SW 1271 (cell line): ENCODE measurements around the gene CMTM4.
A peak's percentile ranks its signal among the peaks of the same experiment; 100 is the strongest.
"Not testable (repeated sequence)": the region's sequence is repeated elsewhere in the genome, so short reads cannot be mapped to it uniquely, and the experiment has no call there.

ENCODE experiments used
- DNase-seq, 2 experiments: peaks; one replicate each; lab custom pipeline; 2025; lab: John Stamatoyannopoulos, UW

CMTM4 gene

DNA sequence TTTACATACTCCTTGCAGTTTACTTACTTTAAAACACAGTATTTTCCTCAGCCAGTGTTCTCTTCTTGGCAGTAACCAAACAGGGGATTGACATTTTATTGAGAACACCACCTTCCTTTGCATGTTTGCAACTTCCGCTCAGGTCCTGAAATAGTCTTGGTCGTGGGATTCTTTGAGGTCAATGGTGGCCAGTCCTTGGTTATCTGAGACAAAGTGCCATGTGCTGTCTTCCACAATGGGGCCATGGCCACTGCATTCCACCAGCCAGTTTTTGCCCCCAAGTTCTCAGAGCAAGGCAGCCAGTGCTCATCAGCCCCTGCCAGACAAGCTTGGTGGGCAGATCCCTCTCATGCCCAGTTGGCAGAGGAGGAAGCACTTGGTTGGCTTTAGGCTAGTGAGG lies 22.9 kb downstream of the CMTM4 start:
- no peak for DNase-seq

DNA sequence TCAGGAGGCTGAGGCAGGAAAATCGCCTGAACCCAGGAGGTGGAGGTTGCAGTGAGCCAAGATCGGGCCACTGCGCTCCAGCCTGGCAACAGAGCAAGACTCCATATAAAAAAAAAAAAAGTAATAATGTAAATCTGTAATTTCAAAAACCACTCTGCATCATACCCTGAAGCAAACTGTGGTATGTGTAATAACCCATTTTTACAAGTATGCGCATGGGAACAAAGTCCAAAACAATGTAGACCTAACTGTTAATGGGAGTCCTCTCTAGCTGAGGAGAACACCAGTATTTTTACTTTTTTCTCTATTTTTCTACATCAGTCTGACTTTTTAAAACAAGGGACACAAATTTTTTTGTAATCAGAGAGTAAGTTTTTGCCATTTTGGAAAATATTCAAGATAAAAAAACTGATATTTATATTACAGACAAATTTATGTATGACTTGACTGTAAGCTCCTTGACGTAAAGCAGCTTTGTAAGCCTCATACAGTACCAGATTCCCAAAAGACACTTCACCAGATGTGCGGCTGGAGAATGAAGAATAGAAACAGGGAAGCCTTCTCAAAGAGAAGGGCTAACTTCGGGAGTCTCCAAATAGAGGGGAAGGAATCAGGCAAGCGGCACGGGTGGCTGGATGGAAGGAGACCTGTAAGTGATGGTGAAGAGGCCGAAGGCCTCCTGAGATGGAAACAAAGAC lies 25.7 kb downstream of the CMTM4 start:
- no peak for DNase-seq

DNA sequence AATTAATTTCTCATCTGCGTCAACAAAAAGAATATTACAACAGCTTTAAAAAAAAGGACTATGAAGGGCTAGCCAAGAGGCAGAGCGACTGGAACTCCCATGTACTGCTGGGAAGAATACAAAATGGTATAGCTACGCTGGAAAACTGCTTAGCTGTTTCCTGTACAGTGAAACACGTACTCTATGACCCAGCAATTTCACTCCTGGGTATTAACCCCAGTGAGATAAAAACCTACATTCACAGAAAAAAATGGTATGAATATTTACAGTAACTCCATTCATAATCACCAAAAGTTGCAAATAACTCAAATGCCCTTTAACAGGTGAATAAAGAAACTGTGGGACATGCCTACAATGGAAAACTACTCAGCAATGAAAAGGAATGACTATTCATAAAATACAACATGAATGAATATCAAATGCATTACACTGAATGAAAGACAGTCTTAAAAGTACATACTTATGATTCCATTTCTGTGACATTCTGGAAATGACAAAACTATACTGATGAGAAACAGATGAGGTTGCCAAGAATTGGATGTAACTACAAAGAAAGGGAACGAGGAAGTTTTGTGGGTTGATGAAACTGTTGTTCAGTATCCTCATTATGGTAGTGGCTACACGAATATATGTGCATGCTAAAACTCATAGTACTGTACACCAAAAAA lies 27.6 kb downstream of the CMTM4 start:
- DNase-seq: no peak

DNA sequence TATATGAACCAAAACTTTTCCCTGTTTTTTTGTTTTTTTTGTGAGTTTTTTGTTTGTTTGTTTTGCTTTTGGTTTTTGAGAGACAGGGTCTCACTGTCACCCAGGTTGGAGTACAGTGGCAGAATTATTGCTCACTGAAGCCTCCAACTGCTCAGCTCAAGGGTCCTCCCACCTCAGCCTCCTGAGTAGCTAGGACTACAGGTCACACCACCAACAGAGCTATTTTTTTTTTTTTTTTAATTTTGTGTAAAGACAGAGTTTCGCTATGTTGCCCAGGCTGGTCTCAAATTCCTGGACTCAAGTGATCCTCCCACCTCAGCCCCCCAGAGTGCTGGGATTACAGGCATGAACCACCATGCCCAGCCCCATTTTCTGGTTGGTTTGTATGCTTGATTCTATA lies 28.6 kb downstream of the CMTM4 start:
- no peak for DNase-seq

DNA sequence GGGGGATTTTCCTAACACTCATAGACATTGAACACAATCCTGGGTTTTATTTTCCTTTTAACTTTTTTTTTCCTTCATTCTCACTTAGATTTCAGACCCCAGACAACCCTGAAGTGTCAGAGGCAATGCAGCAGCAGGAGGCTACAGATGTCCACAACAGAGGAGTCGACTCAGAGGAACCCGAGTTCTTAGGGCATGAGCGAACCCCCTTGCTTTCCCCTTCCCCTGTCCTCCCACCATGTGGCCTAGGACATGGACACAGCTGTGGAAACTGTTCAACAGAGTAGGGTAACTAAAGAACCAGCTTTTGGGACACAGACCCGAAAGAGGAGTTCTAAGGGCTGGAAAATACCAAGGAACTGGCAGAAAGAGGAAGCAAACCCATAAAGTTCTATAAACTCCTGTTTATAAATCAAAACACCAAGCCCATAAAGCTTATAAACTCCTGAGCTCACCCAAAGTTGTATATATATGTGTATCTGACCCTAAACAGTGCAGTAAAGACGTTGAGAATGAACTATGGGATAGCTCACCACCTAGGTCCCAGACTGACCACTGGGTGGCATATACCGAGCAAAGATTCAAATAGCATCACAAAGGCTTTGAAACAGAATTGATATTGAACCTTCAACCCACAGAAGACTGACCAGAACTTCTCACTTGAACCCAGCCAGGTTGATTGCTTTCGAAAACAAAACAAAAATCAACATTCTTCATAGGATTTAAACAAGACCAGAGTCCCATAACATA lies 33.9 kb downstream of the CMTM4 start:
- DNase-seq: peak in 1 of 2 experiments; percentile 55

DNA sequence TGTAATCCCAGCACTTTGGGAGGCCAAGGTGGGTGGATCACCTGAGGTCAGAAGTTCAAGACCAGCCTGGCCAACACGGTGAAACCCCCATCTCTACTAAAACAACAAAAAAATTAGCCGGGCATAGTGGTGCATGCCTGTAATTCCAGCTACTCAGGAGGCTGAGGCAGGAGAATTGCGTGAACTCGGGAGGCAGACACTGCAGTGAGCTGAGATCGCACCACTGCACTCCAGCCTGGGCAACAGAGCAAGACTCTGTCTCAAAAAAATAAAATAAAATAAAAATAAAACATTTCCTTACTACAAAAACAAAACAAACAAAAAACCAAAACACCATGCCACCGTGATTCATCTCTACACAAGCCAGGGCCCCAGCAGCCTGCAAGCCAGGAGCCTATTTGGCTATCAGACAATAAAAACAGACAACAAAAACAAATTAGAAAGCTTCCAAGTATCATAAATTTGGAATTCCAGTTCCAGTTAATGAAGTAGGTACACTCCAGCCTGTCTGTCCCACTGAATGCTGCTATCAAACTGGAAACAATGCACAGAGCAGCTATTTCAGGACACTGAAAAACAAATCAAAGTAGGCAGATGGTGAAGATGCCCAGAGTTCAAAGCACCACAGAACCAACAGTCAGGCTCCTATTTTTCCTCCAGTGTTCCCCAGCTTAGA lies 34.7 kb downstream of the CMTM4 start:
- DNase-seq: not testable (repeated sequence)

DNA sequence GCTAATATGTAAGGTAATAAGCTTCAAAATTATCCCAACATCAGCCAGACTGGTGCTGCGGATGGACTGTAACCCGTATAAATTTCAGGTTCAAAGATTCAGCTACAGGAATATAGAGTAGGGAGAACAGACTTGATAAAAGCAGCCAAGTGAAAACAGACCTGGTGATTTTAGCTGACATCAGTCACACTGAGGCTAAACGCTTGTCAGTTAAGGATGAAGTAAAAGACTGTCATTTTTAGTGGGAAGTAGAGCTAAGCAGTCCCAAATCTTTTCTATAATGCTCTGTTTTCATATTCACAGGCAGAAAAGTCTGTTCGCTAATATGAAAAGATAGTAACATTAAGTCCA lies 35.4 kb downstream of the CMTM4 start:
- no peak for DNase-seq

DNA sequence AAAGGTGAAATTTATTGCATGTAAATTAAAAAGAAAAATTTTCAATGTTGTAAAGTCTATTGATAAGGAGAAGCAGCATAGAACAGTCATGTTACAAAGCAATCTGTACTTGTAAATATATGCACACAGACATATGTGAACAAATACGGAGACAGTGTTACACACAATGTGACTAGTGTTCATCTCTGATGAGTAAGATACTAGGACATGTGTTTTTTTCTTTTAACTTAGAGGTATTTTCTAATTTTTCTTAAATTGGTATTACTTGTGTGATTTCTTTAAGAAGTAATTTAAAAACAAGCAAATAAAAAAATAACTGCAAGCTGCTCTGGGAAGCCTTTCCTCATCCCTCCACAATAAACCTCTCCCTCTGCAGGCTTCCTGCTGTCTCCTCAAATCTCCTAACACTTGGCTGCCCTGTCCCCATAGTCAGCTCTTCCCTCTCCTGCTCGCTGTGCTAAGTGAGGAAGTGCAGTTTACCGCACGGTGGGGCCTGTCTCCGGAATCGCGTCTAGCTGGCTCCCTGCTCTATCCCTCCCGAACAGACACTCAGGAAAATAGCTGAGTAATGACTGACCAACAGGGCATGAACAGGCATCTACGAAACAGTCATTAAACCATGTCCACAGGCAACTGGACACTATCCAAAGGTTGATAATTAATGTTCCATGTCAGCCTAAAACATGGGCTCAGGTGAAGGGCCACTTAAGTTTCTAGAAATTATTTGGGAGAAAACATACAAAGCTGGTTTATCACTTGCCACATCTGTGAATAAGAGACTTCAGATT lies 35.9 kb downstream of the CMTM4 start:
- DNase-seq: peak; percentile 62 to 78

DNA sequence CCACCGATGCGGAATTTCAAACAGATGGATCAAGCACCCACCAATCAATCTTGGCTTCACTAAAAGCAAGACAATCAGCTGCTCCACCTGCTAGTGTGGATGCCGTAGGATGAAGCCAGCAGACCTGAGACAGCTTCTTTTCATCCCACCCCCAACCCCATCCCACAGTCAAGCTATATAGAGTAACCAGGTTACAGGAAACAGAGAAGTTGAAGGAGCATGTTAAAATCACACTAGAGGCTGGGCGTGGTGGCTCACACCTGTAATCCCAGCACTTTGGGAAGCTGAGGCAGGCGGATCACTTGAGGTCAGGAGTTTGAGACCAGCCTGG lies 37.7 kb downstream of the CMTM4 start:
- no peak for DNase-seq

DNA sequence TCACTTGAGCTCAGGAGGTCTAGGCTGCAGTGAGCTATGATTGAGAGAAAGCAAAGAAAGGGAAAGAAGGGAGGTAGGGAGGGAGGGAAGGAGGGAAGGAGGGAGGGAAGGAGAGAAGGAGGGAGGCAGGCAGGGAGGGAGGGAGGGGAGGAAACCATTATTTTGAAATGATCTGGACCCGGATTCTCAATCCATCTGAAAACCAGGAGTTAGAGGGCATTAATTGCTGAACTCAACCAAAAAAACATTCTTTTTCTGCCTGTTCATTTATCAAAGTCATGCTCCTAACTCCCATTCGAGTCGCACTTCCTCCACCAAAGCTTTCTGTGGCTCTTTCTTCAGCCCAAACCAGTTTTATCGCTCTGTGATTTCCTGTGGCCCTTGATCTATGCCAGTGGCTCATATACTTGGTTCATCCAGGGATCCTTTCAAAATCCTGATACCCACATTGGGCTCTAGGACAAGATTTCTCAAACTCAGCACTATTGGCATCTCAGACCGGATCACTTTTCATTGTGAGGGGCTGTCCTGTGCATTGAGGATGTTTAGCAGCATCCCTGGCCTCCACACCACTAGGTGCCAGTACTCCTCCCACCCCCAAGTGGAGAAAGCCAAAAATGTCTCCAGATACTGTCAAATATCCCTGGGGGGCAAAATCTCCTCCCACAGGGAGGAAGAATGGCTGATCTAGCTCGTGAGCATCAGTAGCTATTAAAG lies 38.2 kb downstream of the CMTM4 start:
- DNase-seq: no peak

DNA sequence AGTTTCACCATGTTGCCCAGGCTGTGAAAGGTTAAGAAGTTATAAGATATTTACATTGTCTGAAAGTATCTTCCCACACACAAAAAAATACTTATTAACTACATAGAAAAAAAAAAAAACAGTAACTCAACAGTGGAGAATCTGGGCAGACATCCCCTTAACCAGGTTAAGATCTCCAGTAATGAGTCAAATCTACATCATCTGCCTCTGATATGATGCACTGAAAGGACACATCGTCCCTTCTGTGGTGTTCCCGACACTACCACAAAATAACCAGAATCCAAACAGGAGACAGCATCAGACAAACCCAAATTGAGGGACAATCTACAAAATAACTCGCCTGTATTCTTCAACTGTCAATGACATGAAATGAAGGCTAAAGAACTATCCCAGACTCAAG lies 40.0 kb downstream of the CMTM4 start:
- no peak for DNase-seq

DNA sequence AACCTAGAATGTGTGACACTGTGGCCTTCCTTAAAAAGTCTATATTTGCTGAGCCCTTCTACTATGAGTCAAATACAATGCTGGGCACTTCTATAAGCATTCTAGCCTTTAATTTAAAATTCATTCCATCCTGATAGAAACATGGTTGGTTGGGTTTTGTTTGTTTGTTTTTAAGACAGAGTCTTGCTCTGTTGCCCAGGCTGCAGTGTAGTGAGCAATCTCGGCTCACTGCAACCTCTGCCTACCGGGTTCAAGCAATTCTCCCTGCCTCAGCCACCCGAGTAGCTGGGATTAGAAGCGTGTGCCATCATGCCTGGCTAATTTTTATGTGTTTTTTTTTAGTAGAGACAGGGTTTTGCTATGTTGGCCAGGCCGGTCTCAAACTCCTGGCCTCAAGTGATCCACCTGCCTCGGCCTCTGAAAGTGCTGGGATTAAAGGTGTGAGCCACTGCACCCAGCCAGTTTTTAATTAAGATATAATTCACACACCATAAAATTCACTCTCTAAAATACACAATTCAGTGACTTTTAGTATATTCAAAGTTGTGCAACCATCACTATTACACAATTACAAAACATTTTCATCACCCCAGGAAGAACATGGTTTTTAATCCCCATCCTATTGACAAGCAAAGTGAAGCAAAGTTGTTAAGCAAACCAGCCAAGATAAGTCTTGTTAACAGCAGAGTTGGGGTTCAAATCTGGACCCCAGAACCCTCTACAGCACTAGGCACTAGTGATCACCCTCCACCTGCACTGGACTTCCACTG lies 42.8 kb downstream of the CMTM4 start:
- no peak for DNase-seq

DNA sequence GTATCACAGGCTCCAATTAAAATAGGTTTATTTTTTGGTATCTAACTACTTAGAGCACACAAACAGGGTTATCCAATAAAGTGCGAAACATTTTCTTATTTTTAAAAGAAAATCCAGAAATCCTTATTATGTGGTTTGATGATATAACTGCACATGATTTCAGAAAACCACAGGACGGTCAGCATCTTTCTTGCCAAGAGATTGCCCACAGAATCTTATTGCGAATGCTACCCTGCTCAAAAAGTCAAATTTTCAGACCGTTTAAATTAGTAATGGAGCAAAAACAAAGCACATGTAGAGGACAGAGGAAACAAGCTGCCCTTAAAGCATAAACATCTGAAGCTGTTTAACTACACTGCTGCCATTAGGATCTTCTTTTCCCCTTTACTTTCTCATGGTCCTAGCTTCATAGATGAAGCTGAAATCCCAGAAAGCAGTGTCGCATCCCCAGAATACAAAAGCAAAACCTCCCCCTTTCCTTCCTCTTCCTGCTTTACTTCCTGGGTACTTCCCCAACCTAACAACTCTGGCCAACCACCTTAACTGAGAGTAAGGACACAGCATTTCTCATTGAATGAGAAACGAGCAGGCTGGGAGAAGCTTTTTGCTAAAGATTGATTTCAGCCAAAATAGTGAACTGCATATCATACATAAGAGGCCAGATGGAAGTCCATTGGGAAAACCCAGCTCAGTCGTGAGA lies 43.7 kb downstream of the CMTM4 start:
- DNase-seq: no peak

DNA sequence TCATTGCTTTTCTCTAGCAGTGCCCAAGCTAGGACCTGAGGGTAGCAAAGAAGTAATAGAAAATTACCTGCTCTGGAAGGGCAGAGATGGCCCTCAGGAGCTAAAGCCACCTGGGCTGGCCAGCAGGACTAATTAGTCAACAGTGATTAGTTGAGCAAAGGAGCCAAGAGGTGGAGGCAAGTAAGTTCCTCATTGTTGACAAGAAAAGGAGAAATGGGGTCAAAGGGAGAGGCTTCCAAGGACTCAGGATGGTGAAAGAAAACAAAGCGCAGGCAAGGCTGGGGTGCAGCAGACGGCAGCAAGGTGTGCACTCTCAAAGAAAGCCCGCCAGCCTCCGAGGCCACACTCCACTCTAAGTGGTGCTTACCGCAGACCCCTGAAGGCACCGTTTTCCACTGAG lies 44.6 kb downstream of the CMTM4 start:
- no peak for DNase-seq

DNA sequence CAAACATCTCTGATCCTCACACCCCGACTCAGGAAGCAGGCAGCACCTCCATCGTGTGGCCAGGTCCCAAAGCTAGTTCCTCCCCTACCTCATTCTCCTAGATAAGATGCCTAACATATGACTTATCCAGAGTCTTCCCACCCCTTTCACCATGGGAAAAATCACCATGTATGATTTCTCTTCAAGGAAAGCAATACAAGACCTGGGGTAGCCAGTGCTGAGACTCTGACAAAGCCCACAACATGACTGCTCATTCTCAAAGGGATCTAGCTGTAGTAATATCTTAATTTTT lies 45.1 kb downstream of the CMTM4 start:
- DNase-seq: no peak

DNA sequence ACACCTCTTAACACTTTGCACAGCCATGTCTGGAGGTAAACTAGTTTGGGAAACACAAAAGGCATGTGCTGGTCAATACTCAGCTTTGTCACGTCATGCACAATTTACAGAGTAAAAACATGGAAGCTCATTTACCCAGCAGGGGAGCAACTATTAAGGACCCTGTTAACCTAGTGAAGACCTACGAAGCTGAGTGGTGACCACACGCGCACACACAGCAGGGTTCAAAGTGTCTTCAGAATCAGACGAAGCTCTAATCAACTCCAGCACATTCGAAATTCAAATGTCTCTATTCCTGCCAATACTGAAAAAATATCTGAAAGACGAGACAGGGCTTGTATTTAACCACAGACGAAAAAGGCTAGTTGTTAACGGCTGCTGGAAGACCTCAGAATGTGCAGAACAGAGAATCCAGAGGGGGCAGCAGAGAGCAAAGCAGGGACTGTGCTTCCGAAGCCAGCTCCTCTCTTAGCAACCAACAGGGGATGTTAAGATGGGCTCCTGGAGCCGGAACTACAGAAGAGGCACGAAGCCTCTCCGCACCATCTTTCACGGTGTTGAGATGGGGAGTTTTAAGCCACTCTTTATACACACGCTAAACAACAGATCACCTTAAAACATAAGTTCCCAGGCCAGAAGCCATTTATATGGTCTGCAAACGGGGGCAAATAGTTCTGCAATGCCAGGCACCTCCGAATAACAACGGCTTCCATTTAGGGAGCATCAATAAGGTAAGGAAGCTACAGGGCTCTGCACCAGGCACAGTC lies 45.7 kb downstream of the CMTM4 start:
- peak; percentile 23 to 77 for DNase-seq

DNA sequence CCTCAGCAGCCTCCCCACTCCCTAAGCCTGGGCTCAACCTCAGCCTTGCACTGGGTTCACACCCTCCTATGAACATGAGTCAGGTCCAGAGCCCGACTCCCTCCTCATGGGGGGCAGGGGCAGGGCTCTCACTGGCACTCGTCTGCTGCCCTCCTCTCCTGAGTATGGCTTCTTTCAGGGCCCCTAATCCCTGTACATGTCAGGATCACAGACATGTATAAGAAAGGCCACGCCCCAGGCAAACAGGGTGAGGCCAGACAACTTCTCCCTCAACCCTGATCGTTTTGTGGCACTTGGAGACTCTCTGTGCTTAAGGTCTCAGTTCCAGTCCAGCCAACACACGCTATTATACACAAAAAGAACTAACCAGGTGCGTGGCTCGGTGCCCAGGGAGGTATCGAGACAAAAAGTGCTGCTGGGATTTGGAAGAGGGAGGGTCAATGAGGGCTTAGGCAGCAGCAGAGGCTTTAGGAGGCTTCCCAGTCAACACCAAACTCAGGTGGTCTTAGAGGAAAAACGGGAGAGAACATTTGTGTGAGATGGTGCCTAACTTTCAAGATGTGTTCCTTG lies 46.8 kb downstream of the CMTM4 start:
- DNase-seq: no peak

DNA sequence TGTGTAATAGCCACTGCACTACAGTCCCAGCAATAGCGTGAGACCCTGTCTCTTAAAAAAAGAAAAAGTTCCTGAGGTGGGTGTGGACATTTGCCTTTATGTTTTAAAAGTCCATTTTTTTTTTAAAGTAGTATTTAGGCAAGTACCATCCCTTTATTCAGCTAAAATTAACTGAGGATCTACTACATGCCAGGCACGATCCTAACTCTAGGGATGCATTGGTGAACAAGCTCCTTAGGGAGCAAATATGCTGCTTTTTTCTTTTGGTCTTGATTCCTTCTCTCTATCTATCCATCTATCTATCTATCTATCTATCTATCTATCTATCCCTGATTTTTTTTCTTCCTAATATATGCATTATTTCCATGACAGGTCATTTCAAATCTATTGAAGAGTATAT lies 47.4 kb downstream of the CMTM4 start:
- no peak for DNase-seq

DNA sequence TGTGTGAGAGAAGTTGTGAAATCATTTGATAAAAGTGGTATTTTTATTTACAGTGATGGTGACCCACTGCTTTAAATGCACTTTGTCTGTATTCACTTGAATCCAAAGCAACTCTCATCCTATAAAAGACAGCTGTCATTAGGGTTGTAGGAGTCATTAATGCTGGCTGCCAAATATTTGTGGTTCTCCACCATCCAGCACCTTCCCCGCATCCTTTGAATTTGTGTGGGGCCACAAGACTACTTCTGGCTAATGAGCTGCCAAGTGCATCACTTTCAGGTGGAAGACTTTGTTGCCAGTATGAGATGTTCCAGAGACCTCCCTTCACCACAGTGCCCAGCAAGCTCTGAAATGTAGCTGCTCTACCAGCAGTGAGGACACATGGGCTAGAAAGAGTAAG lies 48.7 kb downstream of the CMTM4 start:
- no peak for DNase-seq
